Smooth muscle cell of the pulmonary artery (primary cell): ENCODE measurements around the gene SLC47A1. TPM values are rescaled to one million over a fixed set of nuclear protein-coding genes. Genes with fewer than 3 reads are reported as not detected.

Experiments used
- total RNA-seq: library from RNA; depleted of rRNA; stranded (reverse); fragments of >200 nt; gene quantifications from 2 replicates; pipeline ENCODE4 v1.2.3, GENCODE V29; 2014

SLC47A1 gene
- 3.5 and 4.9 TPM in 2 replicates for total RNA-seq

GRCh38 chr17:19533718-19534561, at the start of gene SLC47A1:
TSS of gene SLC47A1 (plus strand) at chr17:19533854. CDS start at chr17:19533940, 86 bp downstream.

Other genes with a start within 250 kb of the SLC47A1 start
- gene B9D1, start 171.1 kb upstream of the SLC47A1 start, total RNA-seq: 17.8 and 32.2 TPM in 2 replicates
- 32.5 and 49.9 TPM in 2 replicates for gene MAPK7, start 155.4 kb upstream of the SLC47A1 start, total RNA-seq
- gene MFAP4, start 146.7 kb upstream of the SLC47A1 start, total RNA-seq: 39.1 and 59.7 TPM in 2 replicates
- 1.6 and 5.0 TPM in 2 replicates for gene RNF112, start 122.6 kb upstream of the SLC47A1 start, total RNA-seq
- 124 and 132 TPM in 2 replicates for gene ALDH3A2, start 114.9 kb downstream of the SLC47A1 start, total RNA-seq
- 0.85 TPM in 1 of 2 replicates, not detected in the other for gene SLC47A2, start 182.7 kb downstream of the SLC47A1 start, total RNA-seq
- 1.8 and 11.5 TPM in 2 replicates for gene ALDH3A1, start 214.4 kb downstream of the SLC47A1 start, total RNA-seq